K562 (cell line): ENCODE results near the gene OR2S2. TPM values are rescaled to one million over a fixed set of nuclear protein-coding genes. Genes with fewer than 3 reads are reported as not detected.

Source experiments
- CREM ChIP-seq: IDR thresholded peaks from 2 replicates; pipeline ENCODE4 v1.6.1; 2014; ENCODE audit warnings: antibody characterized with exemption, low read depth
- REST ChIP-seq, 2 experiments: fragments of 450-650 bp; formaldehyde crosslinking in 1 of 2; IDR thresholded peaks; 2 replicates each; pipeline versions ENCODE4 v1.4.0 to v1.6.1; 2014 to 2020; ENCODE audit warnings: mild to moderate bottlenecking in 2 of 2, borderline replicate concordance in 1 of 2, low read depth in 1 of 2
- polyA plus RNA-seq, 8 experiments: library from polyadenylated mRNA; depleted of rRNA in 4 of 8; stranded (reverse) in 5 of 8; unstranded in 3 of 8; fragments of >200 nt; fragmentation: Nextera tagmentation in 2 of 8; fragmentation: Illumina TruSeq in 1 of 8; extraction: Ambion mirVana in 2 of 8; extraction: Trizol in 1 of 8; gene quantifications; 2 replicates each; pipeline versions ENCODE4 v1.2.1 to v1.2.3, GENCODE V29; 2011 to 2014; ENCODE audit warnings: inconsistent platforms in 1 of 8, missing spikeins in 1 of 8
- total RNA-seq, 7 experiments: library from RNA; depleted of rRNA in 6 of 7; stranded (reverse); fragments of >200 nt in 6 of 7; fragmentation: Illumina TruSeq in 2 of 7; extraction: Trizol in 2 of 7; gene quantifications; 2 replicates each; pipeline versions ENCODE4 v1.2.1 to v1.2.3, GENCODE V29; 2011 to 2021; ENCODE audit warnings: low replicate concordance in 1 of 7

Gene OR2S2
- total and polyA plus RNA-seq, 9 of the 15 experiments (the other 6 are each of a cell fraction or from before 2014, with no cell fraction given): not detected

GRCh38 chr9:35944841-35945240 lies 13.1 kb downstream of the OR2S2 start (continued):
- no peak for TF ChIP-seq REST (IDR thresholded peaks at IDR 0.05; ENCODE audit: borderline replicate concordance)
- TF ChIP-seq REST (CRISPR knock-in tag; IDR thresholded peaks at IDR 0.05; ENCODE audit: low read depth): no peak
- TF ChIP-seq CREM: no peak
